Stimulated activated CD4-positive, alpha-beta T cell treated with anti-CD3 and anti-CD28 coated beads, Interleukin-4, amount 100 ng/mL, for 24 hours (primary cell): Measurements from ENCODE around the gene EML4.
"Not testable (repeated sequence)": the region's sequence is repeated elsewhere in the genome, so short reads cannot be mapped to it uniquely, and the experiment has no call there.

ENCODE experiments used
- DNase-seq: peaks from one replicate; pipeline ENCODE4 v3.0.0-alpha.2; 2020

EML4 gene

DNA sequence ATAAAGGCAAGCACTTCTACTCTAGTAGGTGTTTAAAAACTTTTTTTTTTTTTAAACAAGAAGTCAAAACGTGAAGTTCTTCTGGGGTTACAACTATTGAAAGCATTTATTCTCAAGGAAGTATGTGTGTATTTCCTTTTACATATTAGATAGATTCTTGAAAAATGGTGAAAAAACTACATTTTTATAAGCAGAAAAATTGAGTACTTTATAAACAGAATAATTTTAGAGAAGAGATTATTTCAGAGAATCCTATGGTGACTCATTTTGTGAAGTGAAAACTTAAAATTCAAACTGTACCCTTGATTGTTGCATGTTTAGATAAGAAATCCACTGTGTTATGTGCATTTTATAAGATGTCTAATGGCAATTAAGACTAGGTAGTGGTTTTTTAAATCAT, 2.9 kb downstream of the EML4 start:
- DNase-seq: no peak

DNA sequence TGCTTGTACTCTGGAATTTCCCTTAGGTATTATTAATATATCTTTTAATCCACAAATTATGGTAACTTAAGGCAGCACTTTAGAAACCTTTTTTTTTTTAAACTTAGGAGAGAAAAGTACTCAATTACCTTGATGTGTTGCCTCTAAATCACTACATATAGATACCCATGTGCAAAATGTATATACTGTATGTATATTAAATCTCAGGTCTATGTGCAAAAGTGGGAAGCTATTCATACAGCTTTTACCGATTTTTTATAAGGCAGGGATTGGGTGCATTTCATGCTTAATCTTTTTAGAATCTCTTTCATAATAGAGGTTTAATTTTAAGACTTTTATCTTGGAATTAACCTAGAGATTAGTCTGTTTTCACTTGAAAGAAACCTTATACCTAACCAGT, 3.4 kb downstream of the EML4 start:
- no peak for DNase-seq

DNA sequence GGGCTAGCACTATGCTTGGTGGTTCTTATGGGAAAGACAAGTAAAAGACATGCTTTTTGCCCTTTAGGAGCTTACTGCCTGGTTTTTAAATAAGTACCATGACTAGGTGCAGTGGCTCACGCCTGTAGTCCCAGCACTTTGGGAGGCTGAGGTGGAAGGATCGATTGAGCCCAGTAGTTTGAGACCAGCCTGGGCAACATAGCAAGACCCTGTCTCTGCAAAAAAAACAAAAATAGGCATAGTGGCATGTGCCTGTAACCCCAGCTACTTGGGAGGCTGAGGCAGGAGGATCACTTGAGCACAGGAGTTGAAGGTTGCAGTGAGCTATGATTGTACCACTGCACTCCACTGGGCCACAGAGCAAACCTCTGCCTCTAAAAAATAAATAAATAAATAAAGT, 4.3 kb downstream of the EML4 start:
- not testable (repeated sequence) for DNase-seq

DNA sequence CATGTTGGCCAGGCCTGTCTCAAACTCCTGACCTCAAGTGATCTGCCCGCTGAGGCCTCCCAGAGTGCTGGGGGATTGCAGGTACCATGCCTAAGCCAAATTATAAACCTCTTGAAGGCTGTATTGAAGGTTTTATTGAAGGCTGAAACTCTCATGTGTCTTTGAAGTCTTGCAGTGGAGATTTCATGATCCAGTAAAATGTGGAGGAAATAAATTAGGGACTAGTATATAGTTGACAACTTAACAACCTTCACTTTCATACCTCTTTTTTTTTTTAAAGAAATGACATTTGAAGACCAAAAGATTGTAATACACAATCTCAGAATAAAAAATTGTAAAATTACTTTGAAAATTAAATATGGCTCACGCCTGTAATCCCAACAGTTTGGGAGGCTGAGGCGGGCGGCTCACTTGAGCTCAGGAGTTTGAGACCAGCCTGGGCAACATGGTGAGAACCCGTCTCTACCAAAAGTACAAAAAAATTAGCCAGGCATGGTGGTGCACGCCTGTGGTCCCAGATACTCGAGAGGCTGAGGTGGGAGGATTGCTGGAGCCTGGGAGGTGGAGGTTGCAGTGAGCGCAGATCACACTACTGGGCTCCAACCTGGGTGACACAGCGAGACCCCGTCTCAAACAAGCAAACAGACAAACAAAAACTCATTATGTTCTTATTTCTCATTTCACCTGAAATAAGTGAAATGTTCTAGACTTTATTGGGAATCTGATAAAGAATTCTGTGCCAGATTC, 8.0 kb downstream of the EML4 start:
- no peak for DNase-seq

DNA sequence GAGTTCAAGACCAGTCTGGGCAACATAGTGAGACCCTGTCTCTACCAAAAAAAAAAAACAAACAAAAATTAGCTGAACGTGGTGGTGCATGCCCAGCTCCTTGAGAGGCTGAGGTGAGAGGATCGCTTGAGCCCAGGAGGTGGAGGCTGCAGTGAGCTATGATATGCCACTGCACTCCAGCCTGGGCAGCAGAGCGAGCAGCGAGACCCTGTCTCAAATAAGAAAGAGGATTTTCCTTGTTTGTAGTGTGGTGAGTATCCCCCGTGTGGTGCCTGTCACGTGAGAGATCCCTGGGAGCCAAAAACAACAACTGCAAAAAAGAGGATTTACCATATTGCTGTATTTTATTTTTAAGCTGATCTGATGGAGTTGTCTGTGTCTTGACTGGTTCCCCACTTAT, 9.2 kb downstream of the EML4 start:
- DNase-seq: no peak

DNA sequence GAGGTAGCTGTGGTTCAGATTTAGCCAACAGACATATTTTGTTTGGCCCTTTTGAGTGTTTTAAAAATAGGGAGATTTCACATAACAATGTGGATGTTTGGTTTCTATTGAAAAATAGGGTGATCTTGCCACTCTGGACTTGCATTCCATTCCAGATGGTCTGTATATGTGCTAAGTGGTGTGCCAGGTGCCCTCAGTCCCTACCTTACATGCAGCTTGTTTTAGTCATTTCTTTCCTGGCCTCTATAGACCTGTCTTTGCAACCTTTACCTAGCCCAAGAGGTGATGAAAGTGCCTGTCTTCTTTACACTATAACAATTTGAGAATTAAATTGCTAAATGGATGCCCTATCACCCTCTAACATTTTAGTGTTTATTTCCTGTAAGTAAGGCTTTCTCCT, 11.1 kb downstream of the EML4 start:
- no peak for DNase-seq

DNA sequence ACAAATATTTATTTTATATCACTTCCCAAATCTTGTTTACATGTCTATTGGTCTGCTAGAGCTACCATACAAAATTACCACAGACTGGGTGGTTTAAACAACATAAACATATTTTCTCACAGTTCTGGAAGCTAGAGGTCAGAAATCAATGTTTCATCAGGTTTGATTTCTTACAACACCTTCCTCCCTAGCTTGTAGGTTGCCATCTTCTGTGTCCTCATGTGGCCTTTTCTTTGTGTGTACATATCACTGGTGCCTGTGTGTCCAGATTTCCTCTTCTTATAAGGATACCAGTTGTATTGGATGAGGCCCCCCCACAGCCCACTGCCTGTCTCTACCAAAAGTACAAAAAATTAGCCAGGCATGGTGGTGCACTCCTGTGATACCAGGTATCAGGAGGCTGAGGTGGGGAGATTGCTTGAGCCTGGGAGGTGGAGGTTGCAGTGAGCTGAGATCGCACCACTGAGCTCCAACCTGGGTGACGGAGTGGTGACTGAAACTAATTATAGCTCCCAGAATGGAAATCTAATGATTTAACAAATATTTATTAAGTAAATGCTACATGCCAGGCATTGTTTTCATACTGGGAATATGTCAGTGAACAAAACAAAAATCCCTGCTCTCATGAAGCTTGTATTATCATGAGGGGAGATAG, 13.6 kb downstream of the EML4 start:
- no peak for DNase-seq

DNA sequence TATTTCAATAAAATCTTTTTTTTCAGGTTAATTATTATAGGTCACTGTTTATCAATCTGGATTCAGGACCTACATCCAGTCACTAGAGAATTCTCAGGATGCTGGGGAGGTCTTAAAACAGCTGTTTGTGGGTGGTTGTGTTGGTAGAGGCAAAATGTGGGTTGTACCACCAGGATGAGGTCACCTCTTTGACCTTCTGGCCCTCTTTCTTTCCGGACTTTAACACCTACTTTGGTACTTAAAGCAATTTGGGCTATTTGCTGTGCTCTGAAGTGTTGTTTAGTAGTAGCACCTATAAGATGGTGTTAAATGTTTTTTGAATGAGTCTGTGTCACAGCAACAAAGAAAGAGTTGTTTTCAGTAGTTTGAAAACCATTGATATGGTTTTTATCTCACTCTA, 14.6 kb downstream of the EML4 start:
- DNase-seq: no peak

DNA sequence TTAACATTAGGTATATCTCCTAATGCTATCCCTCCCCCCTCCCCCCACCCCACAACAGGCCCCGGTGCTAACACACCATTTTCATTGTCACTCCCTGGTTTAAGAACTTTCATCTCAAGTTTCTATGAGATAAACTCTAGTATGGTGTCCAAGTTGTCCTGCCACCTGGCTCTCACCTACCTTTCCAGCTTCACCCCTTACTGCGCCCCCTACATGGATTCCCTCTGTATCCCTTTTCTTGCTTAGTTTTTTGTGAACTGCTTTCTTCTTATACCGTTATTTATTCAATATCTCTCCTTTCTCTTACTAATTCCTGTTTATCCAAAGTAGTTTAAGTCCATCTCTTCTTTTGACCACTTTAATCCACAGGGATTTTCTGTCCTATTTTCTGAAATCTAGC, 15.2 kb downstream of the EML4 start:
- no peak for DNase-seq

DNA sequence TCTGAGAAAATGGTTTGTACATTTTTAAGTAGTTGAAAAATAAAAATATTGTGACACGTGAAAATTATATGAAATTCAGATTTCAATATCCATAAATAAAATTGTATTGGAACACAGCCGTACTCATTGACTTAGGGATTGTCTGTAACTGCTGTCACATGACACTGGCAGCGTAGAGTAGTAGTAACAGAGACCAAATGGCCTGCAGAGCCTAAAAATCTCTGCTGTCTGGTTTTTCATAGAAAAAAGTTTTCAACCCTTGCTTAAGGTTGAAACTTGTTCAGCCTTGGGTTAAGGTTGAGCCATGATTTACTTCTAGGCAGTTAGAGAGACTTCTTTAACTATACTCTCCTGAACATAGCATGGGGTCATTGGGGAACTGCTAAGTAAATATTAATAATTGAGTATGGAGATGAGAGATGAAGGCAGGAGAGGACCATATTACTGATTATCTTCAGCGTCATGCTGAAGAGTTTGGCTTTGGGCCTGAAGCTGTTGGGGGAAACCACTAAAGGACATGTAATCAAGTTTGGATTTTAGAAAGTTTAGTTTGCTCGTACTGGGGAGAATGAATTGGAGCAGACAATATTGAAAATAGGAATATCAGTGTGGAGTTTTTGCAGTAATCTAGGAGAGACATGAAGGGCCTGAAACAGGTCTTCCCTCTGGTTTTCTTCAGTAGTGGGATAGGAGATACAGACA, 16.2 kb downstream of the EML4 start:
- DNase-seq: no peak

DNA sequence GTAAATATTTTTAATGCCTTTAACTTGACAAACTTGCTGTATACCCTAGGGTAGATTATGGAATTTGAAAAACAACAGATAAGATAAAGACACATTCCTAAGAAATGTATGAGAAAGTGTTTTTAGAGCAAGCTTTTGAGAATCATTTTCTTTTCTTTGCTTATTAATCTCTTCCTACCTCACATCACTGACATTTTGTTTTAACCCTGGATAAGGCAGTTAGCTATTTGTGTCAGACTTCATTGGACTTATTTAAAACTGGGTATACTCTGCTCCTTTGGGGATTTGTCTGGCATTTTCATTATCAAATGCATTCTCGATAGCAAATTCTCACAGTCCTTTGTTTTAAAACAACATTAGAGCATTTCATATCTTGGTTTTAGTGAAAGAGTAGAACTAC, 17.2 kb downstream of the EML4 start:
- no peak for DNase-seq

DNA sequence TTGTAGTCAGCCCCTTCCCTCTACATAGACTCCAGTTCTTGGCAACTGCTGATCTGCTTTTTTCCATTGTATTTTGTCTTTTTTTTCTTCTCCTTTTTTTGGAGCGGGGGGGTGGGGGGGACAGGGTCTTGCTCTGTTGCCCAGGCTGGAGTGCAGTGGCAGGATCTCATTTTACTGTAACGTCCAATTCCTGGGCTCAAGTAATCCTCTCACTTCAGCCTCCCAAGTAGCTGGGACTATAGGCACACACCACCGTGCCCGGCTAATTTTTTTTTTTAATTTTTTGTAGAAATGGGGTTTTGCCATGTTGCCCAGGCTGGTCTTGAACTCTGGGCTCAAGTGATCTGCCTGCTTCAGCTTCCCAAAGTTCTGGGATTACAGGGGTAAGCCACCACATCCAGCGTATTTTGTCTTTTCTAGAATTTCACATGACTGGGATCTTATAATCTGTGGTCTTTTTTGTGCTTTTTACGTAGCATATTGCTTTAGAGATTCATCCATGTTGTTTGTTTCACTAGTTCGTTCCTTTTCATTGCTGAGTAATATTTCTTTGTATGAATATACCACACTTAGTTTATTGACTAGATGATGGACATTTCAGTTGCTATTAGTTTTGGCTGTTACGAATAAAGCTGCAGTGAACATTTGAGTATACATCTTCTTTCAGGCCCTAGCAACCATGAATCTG, 17.9 kb downstream of the EML4 start:
- DNase-seq: no peak

DNA sequence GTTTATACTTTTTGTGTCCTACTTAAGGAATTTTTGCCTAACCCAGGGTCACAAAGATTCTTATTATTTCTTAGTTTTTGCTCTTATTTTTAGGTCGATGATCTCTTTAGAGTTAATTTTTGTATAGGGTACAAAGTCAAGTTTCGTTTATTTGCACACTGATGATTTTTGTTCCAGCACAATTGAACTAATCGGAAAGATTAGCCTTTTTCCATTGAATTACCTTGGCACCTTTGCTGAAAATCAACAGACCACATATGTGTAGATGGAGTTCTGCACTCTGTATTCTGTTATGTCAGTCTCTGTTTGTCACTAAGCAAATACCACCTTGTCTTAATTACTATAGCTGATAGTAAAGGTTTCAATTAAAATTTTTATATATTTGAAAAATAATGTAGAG, 18.7 kb downstream of the EML4 start:
- no peak for DNase-seq

DNA sequence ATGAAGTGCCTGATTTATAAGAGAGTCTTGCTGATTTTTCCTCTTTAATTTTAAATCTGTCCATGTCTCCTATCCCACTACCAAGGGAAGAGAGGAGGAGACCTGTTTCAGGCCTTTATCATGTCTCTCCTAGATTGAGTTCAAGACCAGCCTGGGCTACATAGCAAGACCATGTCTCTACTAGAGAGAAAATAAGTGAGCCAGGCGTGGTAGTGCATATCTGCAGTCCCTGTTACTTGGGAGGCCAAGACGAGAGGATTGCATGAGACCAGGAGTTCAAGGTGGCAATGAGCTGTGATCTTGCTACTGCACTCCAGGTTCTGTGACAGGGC, 20.0 kb downstream of the EML4 start:
- no peak for DNase-seq

DNA sequence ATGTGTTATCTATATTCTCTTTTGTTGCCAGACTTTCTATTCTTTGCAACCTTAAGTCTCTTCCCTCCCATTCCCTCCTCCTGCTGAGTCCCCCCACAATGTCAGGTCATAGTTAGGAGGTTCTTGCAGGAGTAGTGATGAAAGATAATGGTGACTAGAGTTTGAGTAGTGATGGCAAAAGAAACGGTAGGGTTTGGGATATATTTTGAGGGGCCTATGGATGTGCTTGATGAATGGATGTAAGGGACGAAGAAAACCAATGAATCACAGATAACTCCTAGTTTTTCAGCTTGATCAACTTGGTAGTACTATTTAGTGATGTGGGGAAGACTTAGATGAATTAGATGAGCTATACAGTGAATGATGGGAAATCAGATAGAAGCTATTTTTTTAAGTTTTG, 21.0 kb downstream of the EML4 start:
- no peak for DNase-seq

DNA sequence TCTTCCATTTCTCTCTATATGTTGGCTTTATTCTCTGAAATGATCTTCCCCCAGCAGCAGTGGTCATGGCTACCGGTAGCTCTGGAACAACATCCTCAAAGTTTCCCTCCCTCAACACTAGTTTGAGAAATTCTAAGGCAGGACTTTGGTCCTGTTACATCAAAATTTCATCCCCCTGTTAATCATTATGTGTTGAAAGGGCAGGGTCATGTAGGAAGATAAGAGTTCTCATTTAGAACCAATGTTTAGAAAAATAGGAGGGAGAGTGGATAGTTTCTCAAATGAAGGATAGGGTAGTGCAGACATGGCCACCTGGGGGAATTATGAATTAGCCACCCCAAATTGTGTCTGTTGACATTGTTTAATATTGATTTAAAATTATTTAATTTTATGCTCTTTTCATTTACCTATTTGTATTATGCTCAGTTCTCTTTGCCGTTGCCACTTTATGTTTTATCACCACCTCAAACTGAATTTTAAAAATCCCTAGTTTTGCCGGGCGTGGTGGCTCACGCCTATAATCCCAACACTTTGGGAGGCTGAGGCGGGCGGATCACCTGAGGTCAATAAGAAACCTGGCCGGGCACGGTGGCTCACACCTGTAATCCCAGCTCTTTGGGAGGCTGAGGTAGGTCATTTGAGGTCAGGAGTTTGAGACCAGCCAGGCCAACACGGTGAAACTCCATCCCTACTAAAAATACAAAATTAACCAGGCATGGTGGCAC, 22.3 kb downstream of the EML4 start:
- DNase-seq: no peak

DNA sequence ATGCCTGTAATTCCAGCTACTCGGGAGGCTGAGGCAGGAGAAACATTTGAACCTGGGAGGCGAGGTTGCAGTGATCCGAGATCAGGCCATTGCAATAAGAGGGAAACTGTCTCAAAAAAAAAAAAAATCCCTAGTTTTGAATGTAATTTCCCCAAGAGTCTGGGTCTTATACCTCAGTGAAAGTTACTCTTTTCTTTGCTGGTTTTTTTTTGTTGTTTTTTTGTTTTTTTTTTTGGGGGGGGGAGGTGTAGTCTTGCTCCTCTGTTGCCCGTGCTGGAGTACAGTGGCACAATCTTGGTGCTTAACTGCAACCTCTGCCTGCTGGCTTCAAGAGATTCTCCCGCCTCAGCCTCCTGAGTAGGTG, 22.8 kb downstream of the EML4 start:
- no peak for DNase-seq

DNA sequence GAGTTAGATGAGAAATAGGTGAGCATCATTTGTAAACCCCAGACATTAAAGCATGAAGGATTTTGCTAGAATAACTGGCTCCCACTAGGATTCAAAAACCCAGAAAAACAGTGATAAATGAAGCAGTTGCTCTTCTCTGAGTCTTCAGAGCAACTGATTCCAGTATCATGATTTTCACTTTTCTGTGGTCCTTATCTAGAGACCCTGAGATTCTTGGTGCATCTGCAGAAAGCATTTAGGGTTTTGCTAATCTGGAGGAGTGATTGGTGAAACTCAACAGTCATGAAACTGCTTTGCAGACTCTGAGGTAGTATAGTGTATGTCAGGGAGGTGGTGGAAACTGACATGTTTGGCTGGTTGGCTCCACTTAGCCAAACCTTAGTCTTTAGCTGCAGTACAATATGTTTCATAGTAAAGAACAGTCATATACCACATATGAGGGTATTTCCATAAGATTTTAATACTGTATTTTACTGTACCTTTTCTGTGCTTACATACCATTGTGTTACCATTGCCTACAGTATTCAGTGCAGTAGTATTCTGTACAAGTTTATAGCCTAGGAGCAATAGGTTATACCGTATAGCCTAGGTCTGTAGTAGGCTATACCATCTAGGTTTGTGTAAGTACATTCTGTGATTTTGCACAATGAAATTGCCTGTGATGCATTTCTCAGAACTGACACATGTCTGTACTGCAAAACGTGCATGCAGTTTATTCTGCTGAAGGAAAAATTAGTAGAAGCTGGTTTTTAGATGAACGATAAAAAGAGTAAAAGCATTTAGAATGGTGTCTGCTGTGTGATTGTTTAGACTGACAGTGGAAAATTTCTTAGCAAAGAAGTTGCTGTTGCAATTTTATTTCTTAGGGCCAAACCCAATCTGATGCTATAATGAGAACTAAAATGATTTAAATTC, 23.8 kb downstream of the EML4 start:
- DNase-seq: peak; percentile 32

DNA sequence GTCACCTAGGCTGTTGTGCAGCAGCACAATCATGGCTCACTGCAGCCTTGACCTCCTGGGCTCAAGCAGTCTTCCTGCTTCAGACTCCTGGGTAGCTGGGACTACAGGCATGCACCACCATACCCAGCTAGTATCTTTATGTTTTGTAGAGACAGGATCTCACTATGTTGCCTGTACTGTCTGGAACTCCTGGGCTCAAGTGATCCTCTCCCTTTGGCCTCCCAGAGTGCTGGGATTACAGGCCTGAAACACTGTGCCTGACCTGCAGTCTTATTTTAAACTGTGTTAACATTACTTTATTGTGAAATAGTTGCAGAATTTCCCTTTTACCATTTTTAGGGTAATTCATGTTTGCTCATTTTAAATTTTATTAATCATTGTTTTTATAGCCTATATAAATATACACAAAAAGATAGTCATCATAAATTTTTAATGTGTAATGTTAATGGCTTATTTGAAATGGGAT, 24.6 kb downstream of the EML4 start:
- no peak for DNase-seq

DNA sequence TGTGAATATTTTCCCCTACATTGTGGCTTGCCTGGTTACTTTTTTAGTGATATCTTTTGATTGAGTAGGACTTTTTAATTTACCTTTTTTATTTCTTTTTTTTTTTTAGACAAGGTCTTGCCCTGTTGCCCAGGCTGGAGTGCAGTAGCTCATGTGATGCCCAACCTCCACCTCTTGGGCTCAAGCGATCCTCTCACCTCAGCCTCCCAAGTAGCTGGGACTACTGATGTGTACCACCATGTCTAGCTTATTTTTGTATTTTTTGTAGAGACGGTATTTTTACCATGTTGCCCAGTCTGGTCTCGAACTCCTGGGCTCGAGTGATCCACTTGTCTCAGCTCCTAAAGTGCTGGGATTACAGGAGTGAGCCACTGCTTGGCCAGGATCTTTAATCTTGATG, 25.3 kb downstream of the EML4 start:
- DNase-seq: no peak

DNA sequence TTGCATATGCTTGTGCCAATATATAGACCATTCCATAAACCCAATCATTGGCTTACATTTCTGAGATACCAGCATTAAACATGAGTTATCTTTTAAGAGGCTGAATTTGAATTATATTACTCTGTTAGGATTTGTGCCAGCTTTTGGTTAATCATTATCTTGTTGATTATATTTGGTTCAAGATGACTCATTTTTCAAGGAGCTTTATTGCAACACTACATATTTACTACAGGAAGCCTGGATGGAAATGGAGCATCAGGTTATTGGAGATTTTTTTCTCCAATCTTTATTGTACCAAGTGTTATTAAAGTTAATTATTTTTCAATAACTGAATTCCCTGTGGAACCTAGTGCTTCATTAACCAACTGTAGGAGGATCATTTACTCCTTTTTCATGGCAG, 26.4 kb downstream of the EML4 start:
- DNase-seq: no peak

DNA sequence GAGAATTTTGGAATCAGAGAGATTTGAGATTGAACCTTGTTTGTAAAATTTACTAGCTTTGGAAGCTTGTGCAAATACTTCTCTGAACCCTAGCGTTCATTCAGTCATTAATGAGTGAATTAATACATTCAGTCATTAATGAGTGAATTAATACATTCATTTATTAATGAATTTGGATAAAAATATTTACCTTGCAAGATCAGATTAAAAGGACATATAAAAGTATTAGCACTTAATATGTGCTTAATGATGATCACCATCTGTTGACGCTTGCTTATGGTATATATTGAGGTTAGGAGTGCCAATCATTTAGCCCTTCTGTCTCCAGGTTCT, 26.9 kb downstream of the EML4 start:
- no peak for DNase-seq
